Immature natural killer cell (primary cell): Measurements from ENCODE around the gene RIMBP3C. TPM values are rescaled to one million over a fixed set of nuclear protein-coding genes. Genes with fewer than 3 reads are reported as not detected.

Source experiments
- polyA plus RNA-seq, 3 donors: library from polyadenylated mRNA; unstranded; fragments of 300-500 nt; fragmentation: Illumina TruSeq; gene quantifications; one replicate each; pipeline ENCODE4 v1.2.3, GENCODE V29; 2021

Gene RIMBP3C
- polyA plus RNA-seq, 3 donors from 2014 or later, result 0.16 to 0.53 TPM; not detected in 1

Other genes with a start within 250 kb of the RIMBP3C start
- gene RIMBP3B, start 167.7 kb downstream of the RIMBP3C start, polyA plus RNA-seq, result under 1 TPM in 2 of 3 donors, not detected in 1; 0.12 to 0.52 TPM
- gene HIC2, start 134.1 kb downstream of the RIMBP3C start, polyA plus RNA-seq, result under 1 TPM in 2 of 3 donors, not detected in 1; 0.36 to 0.41 TPM
- gene TMEM191C, start 84.1 kb downstream of the RIMBP3C start, polyA plus RNA-seq, result 1 to 10 TPM; 1.7 to 2.5 (median 1.8) TPM
- gene UBE2L3, start 16.3 kb upstream of the RIMBP3C start, polyA plus RNA-seq, result 100 to 1,000 TPM; 110 to 133 (median 115) TPM
- gene YDJC, start 78.6 kb upstream of the RIMBP3C start, polyA plus RNA-seq, result 10 to 100 TPM; 46.7 to 61.7 (median 47.7) TPM
- under 1 TPM in 1 of 3 donors, not detected in 2; 0.13 TPM for gene CCDC116, start 81.3 kb upstream of the RIMBP3C start, polyA plus RNA-seq
- gene SDF2L1, start 90.8 kb upstream of the RIMBP3C start, polyA plus RNA-seq, result 100 to 1,000 TPM; 119 to 227 (median 178) TPM
- gene PPIL2, start 114.6 kb upstream of the RIMBP3C start, polyA plus RNA-seq, result 10 to 100 TPM; 13.9 to 54.6 (median 14.5) TPM
- 100 to 1,000 TPM in 2 of 3 donors, 10 to 100 TPM in 1; 72.9 to 100 (median 100) TPM for gene YPEL1, start 184.3 kb upstream of the RIMBP3C start, polyA plus RNA-seq